ENCODE measurements around the gene F10.

GRCh38 chr13:113155201-113155600 is 32.6 kb downstream of the F10 start:
- TF ChIP-seq EZH2 (IDR thresholded peaks at IDR 0.05; ENCODE audit: borderline replicate concordance, insufficient read depth, low read length, poor library complexity, severe bottlenecking) (no peak), EP300 (conservative IDR thresholded peaks at IDR 0.05; ENCODE audit: poor library complexity, severe bottlenecking) (no peak), CTCF (IDR thresholded peaks at IDR 0.05; ENCODE audit: poor library complexity, severe bottlenecking) (no peak), POLR2AphosphoS5 (IDR thresholded peaks at IDR 0.05) (no peak), SMC3 (conservative IDR thresholded peaks at IDR 0.05; ENCODE audit: poor library complexity) (no peak), RAD21 (conservative IDR thresholded peaks at IDR 0.05) (no peak)

Data from neural cell (in vitro differentiated cells).